Activated naive CD4-positive, alpha-beta T cell treated with Interleukin-2 at 50 U/mL for 16 hours (primary cell): ENCODE measurements around the gene ROBO1.

Experiments
- DNase-seq: peaks from one replicate; pipeline ENCODE4 v3.0.0-alpha.2; 2020

The ROBO1 gene

DNA sequence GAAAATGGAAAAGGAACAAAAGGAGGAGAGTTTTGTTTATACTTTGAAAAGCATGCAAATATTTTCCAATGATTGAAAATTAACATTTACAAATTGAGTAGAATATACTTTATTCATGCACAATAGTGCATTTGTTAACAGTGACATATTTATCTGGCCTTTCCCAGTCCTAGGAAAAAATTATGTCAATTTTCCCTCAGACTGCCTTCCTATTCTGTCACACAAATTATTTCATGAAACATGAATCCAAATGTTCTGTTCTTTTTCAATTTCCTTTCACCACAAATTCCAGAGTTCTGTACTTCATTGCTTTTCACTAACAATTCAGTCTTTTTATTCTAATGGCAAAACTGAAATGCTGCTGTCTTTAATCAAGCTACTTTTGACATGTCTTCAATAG lies 945.1 kb downstream of the ROBO1 start:
- no peak for DNase-seq

DNA sequence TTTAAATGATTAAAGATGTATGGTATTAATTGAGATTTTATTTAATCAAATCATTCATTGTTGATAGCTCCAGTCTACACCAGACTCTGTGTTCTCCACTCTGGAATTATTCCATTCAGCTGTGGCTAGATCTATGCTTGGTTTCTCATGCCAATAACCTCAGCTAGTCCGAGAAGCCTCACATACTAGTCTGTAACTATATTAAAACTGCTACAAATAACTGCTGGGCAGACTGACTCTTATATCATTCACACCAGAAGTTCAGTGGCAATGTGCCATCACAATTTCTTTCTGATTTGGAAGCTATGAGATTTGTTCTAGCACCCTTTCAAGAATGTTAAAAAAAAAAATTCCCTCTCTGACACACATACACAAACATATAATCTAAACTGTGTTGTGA lies 947.3 kb downstream of the ROBO1 start:
- no peak for DNase-seq

DNA sequence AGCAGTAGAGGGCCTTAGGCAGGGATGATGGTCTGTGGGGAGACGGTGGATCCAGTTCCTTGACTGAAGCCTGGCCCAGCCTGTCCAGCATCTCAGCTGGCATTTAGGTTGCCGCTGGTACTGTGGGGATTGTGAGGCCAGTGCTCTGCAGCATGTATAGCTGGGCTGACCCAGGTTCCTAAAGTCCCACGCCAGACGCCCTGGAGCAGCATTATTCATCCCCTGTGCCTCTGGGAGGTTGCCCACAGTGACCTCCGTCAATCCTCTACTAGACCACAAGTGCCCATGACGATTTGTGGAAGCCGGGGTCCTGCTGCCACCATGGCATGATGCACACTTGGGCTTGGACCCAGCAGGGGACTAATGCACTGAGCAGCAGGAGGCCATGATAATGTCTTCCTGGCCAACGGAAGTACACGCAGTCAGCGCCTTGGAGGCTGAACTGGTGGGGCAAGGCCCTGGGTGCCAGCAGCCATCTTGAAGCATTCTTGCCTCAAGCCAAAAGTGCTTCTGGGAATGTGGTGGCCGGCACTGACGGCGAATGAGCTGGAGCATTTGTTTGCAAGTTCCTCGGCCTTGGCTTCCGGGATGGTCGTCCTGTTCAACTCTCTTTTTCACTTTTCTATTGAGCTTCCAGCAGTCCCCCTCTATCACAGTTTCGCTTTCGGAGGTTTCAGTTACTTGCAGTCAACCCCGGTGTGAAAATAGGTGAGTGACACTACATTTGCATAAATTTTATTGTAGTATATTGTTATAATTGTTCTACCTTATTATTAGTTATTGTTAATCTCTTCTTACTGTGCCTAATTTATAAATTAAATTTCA lies 949.4 kb downstream of the ROBO1 start:
- DNase-seq: no peak

DNA sequence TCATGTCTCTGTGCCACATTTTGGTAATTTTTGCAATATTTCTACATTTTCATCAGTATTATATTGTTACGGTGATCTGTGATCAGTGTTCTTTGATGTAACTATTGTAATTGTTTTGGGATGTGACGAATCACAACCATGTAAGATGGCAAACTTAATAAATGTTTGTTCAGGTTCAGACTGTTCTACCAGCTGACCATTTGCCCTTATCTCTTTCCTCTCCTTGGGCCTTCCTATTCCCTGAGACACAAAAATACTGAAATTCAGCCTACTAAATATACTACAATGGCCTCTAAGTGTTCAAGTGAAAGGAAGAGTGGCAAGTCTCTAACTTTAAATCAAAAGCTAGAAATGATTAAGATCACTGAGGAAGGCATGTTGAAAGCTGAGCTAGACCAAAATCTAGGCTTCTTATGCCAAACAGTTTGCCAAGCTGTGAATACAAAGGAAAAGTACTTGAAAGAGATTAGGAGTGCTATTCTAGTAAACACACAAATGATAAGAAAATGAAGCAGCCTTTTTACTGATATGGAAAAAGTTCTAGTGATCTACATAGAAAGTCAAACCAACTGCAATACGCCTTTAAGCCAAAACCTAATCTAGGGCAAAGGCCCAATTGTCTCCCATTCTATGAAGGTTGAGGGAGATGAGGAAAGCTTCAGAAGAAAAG lies 952.8 kb downstream of the ROBO1 start:
- DNase-seq: no peak

DNA sequence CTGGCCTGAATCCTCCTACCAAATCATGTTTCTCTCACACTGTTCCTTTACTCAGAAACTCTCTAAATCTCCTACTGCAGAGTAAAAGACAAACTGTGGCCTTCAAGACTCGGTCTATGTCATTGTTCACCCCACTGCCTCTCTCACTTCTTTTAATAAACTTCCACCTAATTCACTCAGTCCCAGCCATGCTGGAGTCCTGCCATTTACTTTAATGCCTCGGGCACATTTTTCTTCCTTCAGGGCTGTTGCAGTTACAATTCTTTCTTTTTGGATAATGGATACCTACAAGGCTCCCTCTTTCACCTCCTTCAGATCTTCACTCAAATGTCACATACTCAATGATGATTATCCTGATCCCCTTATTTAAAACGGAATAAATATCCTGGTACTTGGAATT lies 955.6 kb downstream of the ROBO1 start:
- DNase-seq: no peak

DNA sequence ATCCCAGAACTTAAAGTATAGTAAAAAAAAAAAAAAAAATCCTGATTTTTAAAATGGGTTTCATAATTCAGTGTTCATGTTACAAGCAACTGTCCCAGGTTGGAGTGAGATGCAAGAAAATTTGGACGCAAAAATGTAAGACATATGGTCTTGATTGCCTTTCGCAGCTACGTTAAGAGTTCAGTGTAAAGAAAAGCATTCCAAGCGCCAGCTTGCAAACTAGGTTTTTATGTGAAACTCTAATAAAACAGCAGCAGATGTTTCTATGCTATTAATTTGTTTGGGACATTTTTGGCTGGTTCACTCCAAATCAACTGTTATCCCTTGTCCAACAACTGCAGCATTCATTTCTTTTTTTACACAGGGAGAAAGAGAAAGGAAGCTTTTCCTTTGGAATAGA lies 957.8 kb downstream of the ROBO1 start:
- no peak for DNase-seq

DNA sequence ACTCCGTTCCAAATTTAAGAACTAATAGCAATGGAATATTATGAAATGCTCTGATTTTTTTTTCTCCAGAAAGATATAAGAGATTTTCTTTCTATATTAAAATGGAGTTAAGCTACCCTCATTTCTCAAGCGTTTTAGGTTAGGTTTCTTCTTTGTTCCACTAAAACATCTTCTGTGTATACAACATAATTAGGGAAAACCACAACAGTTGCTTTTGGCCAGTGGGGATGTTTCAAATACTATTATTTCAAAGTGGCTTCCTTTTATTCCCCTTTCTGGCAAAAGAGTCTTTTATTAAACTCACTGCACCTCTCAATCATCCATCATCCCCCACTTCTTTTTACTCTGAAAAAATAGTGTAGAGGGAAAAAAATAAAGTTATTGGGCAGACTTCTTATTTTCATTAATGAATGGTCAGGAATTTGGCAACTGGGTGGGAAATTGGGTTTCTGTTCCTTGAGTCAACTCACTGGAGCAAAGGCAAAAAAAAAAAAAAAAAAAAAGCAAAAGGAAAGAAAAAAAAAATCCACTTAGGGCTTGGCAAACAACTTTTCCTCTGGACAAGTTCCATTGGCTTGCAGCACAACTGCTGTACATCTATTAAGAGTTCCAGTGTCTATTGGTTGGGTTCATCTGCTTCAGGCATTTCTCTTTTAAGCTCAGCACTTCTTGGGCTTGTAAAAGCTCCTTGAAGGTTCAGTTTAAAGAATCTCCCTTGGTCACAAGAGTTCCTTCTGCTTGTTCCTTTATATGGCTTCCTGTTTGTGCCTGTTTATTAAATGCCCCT lies 963.4 kb downstream of the ROBO1 start:
- DNase-seq: no peak

DNA sequence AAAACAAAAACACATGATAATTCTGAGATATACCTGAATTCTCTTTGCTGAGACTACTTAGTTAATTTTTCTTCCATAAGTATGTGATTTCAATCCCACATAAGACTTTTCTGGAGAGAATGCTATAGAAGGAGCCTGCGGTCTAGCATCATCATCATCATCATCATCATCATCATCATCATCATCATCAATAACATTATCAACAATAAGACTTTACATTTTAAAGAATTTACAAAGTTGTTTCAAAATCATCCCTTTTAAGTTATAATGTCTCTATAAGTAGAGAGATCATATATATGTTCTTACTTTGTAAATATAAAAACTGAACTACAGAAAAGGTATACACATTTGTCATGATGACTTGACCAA lies 965.3 kb downstream of the ROBO1 start:
- DNase-seq: no peak

DNA sequence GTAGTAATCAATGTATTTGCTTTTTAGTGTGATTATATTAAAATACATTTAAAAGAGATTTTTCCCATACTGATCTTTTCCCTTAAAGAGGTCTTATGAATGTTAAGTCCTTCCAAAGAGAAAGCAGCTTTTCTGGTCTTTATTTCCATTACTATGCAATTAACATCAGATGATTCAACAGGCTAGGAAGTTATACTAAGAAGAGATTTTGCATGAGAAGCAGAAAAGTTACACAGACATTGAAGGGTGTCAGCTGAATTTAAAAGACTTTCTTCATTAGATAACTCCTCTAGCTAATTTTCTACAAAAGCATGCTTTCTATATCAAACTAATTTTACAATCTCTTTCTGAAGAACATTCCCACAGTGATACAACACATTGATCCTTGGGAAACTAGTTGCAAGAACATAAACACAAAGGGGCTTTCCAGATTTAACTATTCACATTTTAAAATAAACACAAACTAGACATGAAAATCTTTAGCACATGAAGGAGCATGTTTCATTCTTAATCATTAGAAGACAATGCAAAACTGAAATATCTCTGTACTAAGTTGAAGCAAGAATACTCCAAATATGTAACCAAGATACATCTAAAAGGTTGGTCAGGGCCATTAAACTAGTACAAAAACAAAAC lies 965.8 kb downstream of the ROBO1 start:
- no peak for DNase-seq

DNA sequence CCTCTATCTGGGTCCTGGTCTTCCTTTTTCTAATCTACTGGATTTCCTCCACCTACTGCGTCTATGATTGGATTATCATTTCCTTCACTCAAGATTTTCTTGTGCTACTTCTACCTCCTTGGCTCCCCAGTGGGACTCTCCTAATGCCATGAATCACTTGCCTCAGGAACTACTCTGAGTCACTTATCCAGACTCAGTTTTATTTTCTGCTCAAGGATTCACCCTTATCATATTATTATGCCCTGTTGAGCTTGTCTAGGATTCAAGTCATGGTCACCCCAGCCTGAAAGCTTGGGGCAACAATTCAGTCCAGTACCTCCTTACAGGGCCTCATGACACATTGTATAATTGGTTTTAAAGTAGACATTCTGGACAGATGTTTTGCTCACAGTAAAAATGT lies 968.1 kb downstream of the ROBO1 start:
- DNase-seq: no peak

DNA sequence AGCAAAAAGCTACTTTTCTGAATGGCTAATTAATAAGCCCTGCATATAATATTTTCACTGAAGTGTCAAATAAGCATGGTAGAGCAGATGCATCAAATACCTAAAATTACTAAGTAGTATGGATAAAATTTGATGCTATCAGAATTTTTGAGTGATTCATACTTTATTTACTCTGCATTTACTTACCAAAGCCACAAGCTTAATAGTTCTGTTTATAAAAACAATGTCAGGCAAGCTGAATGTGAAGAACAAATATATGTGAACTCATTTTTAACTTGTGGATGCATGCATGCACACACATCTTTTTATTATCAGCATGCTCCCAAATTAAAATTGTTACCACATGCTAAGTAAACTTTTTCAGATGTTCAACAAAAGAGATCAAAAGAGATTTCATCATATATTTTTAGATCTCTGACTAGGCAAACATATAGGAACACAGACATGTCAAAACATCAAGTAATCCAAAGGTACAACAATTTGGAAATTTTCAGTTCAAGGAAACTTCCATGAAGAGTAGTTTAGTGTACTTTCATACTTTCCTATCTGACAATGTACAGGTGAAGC lies 969.4 kb downstream of the ROBO1 start:
- DNase-seq: no peak

DNA sequence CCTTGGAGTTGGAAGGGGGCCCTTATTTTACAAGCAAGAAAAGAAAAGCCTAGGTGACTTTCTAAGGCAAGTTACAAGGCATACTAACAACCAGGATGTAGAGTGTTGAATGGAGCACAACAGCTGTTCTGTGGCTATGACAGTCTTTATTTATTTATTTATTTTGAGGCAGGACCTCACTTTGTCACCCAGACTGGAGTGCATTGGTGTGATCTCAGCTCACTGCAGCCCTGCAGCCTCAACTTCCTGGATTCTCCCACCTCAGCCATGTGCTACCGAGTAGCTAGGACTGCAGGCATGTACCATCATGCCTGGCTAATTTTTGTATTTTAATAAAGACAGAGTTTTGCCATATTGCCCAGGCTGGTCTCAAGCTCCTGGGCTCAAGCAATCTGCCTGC lies 973.4 kb downstream of the ROBO1 start:
- no peak for DNase-seq

DNA sequence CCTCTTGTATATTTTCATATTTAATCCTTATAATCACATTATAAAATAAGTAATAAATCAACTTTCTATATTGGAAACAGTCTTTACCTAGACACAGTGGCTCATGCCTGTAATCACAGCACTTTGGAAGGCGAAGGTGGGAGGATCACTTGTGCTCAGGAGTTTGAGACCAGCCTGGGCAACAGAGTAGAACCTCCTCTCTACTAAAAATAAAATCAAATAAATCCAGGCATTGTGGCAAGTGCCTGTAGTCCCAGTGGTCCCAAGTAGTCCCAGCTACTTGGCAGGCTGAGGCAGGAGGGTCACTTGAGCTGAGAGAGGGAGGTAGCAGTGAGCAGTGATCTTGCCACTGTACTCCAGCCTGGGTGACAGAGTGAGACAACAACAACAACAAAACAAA lies 975.1 kb downstream of the ROBO1 start:
- no peak for DNase-seq

DNA sequence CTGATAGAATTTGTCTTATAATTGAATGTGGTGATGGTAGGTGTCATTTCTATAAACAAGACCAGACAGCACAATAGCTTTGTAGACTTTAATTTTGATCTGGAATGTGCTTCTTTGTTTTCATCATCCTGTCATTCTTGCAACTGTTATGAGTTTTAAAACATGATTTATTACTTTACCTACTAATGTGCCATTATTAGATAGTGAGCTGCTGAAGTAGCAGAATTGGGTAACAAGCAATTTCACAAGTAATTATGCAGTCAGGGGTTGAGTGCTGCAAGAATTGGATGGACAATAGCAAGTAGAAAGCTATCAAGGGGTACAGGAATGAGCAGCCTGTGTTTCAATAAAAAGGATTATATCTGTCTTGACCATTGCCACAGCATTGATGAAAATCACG lies 975.6 kb downstream of the ROBO1 start:
- no peak for DNase-seq

DNA sequence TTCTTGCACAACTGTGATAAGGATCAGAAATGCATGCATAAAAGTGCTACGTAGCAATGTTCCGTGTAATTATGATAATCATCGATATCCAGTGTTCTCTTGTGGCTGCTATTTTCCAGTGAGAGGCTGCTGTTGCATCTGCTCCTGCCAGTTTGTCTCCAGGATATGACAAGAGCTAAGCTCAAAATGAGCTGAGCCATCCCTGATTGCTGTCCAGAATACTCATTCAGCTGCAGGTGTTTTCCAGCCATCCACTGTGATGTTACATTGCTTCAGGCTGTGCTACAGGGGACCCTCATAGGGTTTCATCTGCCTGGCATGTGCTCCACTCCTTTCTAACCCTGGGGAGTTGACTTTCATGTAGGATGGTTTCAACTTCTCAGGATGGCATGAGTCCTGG lies 976.0 kb downstream of the ROBO1 start:
- no peak for DNase-seq

DNA sequence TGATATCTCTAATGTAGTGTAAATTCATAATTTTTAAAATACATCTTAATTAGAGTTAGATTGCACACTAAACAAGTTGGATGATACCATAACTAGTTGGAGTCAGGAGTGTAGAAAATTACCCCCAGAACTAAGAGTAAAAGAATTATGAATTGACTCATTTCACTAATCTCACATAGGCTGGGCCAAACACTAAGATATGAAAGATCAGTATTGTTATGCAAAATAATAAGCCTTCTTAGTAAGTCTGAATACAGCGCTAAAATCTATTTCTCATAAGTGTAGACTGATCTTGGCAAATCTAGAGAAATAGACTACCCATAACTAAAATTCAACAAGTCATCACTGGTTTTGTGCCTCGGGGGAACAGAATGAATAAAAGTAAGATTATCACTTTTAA lies 979.0 kb downstream of the ROBO1 start:
- no peak for DNase-seq

DNA sequence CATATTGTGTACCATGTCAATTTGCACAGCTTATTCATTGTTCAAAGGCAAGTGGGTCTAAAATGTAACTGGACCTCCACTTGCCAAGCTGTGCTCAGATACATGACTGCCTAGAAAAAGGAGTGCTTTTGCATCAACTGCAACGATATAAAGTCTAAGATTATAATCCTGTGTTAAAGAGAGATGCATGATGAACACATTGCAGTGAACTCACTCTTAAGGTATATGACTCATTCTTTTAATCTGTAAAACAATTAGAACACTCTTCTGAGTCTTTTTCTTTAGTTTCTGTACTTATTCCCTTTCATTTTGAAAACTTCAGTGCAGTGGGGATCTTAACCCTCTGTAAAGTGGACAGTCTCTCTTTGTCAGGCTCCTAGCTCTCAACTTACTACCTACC lies 982.8 kb downstream of the ROBO1 start:
- no peak for DNase-seq

DNA sequence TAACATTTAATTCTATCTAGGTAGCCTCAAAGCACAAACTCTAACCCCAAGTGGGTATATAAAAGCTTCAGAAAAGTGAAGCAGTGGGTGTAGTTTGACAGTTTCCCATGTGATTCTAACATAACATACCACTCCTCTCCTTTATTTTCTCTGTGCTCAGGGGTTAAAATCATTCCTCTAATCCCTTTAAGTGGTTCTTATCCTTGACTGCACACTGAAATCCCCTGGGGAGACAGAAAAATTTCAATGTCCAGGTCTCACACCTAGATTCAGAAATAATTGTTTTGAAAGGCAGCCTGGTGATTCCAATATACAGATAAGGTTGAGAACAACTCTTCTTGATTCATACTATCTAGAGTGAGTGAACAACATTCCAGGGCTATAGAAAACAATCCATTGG lies 986.4 kb downstream of the ROBO1 start:
- no peak for DNase-seq

DNA sequence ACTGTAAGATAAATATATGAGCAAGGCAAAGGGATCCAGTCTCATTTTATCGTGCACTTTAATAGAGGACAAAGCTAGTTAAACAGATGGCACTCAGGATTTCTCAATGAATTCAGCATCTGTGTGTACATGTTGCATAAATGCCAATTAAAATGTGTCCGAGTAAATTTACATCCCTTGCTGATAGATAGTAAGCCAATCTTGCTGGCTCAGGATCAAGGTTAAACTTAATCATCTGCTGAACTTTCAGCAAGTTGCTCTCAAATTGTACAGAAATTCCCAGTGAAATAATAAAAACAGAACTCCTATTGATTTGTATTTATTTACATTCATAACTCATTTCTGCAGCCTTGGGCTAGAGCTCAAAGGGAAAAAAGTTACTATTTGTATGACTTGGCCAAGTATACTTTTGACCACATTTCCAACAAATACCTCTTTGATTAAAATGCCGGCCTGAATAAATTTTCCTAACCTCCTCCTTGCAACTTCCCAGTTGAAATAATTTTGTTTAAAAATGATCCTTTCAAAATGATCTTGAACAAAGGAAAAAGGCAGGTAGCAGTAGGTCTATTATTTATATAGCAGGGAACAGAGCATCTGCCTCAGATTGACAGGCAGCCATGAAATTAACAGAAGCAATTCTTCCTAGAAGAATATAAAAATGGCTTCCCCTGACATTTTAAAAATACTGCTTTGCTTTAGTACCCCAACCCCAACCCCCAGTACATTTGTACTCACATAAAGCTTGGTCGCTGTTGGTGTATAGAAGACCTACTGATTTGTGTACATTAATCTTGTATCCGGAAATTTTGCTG lies 1001.9 kb downstream of the ROBO1 start:
- DNase-seq: no peak

DNA sequence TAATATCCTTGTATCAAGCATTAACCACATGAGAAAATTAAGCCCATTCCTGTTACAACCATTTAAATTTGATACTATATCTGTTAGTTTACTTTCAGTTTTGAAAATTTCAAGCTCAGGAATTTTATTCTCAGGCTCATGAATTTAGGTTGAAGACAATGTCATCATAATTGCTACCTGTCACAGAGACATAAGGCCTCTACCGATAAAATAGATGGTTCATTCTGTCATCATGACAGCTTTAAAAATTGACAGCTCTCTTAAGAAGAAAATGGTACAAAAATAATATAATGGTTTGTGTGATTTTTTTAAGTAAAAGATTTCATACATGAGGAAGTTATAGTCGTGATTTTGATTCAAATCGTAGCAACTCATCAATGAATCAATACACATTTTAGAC lies 1003.2 kb downstream of the ROBO1 start:
- DNase-seq: no peak

DNA sequence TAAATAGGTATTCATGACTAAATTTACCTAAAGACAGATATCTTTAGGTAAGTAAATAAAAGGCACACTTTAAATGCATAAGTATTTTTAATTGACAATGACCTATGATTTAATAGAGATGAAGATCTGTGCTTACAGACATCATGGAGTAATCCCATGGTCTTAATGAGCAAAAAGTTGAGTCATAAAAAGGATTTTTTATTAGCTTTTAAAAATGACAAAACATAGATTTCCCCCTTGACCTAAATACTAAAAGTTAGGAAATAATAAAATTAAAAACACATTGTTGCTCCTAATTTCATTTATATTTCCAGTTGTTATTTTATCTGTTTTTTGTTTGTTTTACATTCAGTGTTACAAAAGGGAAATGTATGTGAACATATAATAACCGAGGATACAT lies 1005.7 kb downstream of the ROBO1 start:
- DNase-seq: no peak

DNA sequence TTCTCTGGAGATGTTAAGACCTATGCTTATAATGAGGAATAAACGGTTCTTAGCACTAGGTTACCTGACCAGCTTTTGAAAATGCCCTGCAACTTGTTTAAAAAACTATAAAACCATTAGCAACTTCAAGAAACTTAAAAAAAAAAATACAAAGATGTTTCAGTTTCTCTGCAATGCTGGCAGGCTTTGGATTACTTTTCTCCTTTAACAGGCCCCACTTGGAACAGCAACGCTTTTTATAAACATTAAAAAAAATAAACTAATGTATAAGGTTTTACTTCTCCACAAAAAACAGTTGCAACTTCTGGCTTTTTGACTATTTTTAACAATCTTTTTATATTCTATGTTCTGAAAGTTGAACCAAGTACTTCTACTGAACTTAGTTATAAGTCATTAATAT lies 1006.7 kb downstream of the ROBO1 start:
- no peak for DNase-seq
